Ovary (tissue), 10 donors: Measurements from ENCODE around the gene RPS19. TPM values are rescaled to one million over a fixed set of nuclear protein-coding genes. Genes with fewer than 3 reads are reported as not detected.

Experiments used
- DNase-seq, 5 donors: peaks; one replicate each; pipeline ENCODE4 v3.0.0-alpha.2; 2019 to 2020
- H3K27ac ChIP-seq, 2 donors: fragments of 200-600 bp; one replicate each; pipeline versions ENCODE4 v1.5.1 to v1.8.0; 2019 to 2022
- H3K27me3 ChIP-seq: fragments of 200-600 bp; one replicate; pipeline ENCODE4 v1.8.0; 2022
- H3K36me3 ChIP-seq: fragments of 200-600 bp; sonication (generic); one replicate; pipeline ENCODE4 v1.5.1; 2019
- H3K4me1 ChIP-seq: one replicate; pipeline ENCODE4 v1.8.1; 2013; ENCODE audit warnings: mild to moderate bottlenecking, moderate library complexity; ENCODE audit not compliant: insufficient read depth
- H3K4me3 ChIP-seq: fragments of 200-600 bp; sonication (generic); one replicate; pipeline ENCODE4 v1.5.1; 2017
- H3K9me3 ChIP-seq, 2 donors: fragments of 200-600 bp in 1 of 2; sonication (generic) in 1 of 2; one replicate each; pipeline versions ENCODE4 v1.5.1 to v1.8.1; 2013 to 2019; ENCODE audit warnings: mild to moderate bottlenecking in 1 of 2, moderate library complexity in 1 of 2
- EP300 ChIP-seq: sonication (generic); formaldehyde crosslinking; IDR thresholded peaks from one replicate; pipeline ENCODE4 v1.6.1; 2017; ENCODE audit warnings: antibody characterized with exemption
- POLR2A ChIP-seq: fragments of 450-650 bp; IDR thresholded peaks from one replicate; pipeline ENCODE4 v1.6.1; 2017; ENCODE audit warnings: antibody characterized with exemption, mild to moderate bottlenecking, moderate library complexity
- WGBS, 3 donors: extraction: QIAGEN DNeasy Blood & Tissue Kit in 1 of 3; methylation state at CpG; one replicate each; pipeline versions ENCODE4 v1.1.5 to v1.1.7; 2013 to 2017; 5-methylcytosine and 5-hydroxymethylcytosine counted together
- intact Hi-C, 4 donors: fragments of 100-400 bp; cut with DNase I; formaldehyde crosslinking; loops; one replicate each; pipeline versions ENCODE4 v1.11.0 to v1.15.1; 2022 to 2023
- long read RNA-seq, 3 donors: library from polyadenylated mRNA in 2 of 3; unstranded in 2 of 3; transcript quantifications; one replicate each; pipeline ENCODE4 v2.0.0 and lab custom pipeline, GENCODE V29; 2021 to 2026
- polyA plus RNA-seq, 2 donors: library from polyadenylated mRNA; stranded (reverse); fragments of 200-250 nt in 1 of 2; fragments of 350-450 nt in 1 of 2; fragmentation: Illumina TruSeq in 1 of 2; extraction: RNeasy Lipid Tissue Mini Kit (QIAGEN cat#74804) in 1 of 2; gene quantifications; one replicate each; pipeline ENCODE4 v1.2.3, GENCODE V29; 2013 to 2014
- total RNA-seq, 7 donors: library from RNA; depleted of rRNA in 2 of 7; stranded (reverse); fragments of >200 nt in 2 of 7; fragmentation: NEBNext Ultra II Directional in 3 of 7; extraction: Animal tissue kit (Norgen Biotek cat#: 25700) in 3 of 7; gene quantifications; one replicate each; pipeline versions ENCODE4 v1.1.0 to v1.2.4, GENCODE V29; 2016 to 2023
- TF ChIP-seq, protein P1 (sequence below), 3 donors: fragments of 450-650 bp in 2 of 3; fragments of 200-600 bp in 1 of 3; IDR thresholded peaks; one replicate each; pipeline versions ENCODE4 v1.5.1 to v1.8.0; 2016 to 2022; ENCODE audit warnings: antibody characterized with exemption in 3 of 3, mild to moderate bottlenecking in 1 of 3
- donor health status: DM: no; HTN: no; CAD: no; lungs with moderate emphysema.
- donor health status: DM: no; HTN: no; CAD: no.
- donor health status: Bipolar disorder and iron deficiency.
- donor health status: DM: yes; HTN: yes; CAD: no.
- donor health status: DM: no; HTN: no; CAD: no.
- donor health status: DM: yes; HTN: yes; CAD: no.

RPS19 gene
- total RNA-seq = 1,000 to 10,000 TPM; 2,441 to 3,427 (median 2,873) TPM
- polyA plus RNA-seq = 1,000 to 10,000 TPM; 1,030 to 3,960 TPM
- long read RNA-seq, donor 1, transcript RPS19-206 (6 exons, 2,359 nt) = major isoform, 873 of 949 reads
- long read RNA-seq, donor 1, partial matches to known transcripts = 56 of 949 reads
- long read RNA-seq, donor 1, other reads (novel, unspliced or antisense) = 16 of 949 reads
- long read RNA-seq, donor 2, transcript RPS19-207 (6 exons, 668 nt) = minor isoform, 6 of 2,172 reads
- long read RNA-seq, donor 2, transcript RPS19-205 (3 exons, 601 nt) = minor isoform, 8 of 2,172 reads
- long read RNA-seq, donor 2, transcript RPS19-206 (6 exons, 2,359 nt) = major isoform, 1,699 of 2,172 reads
- long read RNA-seq, donor 2, partial matches to known transcripts = 445 of 2,172 reads
- long read RNA-seq, donor 2, other reads (novel, unspliced or antisense) = 9 of 2,172 reads
- long read RNA-seq, donor 3, transcript RPS19-206 (6 exons, 2,359 nt) = major isoform, 1,748 of 1,868 reads
- long read RNA-seq, donor 3, partial matches to known transcripts = 92 of 1,868 reads
- long read RNA-seq, donor 3, other reads (novel, unspliced or antisense) = 25 of 1,868 reads

DNA sequence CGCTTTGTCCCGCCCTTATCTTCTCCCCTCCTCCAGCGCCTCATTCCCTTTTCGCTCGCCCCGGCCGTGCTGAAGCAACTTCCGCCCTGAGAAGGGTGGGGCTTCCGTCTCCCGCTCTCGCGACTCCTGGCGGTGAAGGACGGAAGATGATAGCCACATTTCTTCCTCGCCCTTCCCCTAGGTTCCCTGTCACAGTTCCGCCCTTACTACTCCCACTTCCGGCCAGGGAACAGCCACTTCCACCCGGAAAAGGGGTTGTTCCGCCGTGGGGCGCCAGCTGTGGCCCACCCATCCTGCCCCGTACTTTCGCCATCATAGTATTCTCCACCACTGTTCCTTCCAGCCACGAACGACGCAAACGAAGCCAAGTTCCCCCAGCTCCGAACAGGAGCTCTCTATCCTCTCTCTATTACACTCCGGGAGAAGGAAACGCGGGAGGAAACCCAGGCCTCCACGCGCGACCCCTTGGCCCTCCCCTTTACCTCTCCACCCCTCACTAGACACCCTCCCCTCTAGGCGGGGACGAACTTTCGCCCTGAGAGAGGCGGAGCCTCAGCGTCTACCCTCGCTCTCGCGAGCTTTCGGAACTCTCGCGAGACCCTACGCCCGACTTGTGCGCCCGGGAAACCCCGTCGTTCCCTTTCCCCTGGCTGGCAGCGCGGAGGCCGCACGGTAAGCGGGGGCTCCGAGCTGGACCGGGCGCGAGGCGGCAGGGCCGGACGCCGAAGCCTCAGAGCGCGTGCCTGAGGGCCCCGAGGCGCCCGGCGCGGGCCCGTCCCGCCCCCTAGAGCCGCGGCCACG is at the start of gene RPS19:
RPS19 (plus strand) TSS at position 638 of the 801 bp plus-strand sequence. CDS start 520 bp downstream, outside the sequence.
- TF ChIP-seq POLR2A (peak; percentile 80), EP300 (peak; percentile 51)
- TF ChIP-seq, protein P1, sequence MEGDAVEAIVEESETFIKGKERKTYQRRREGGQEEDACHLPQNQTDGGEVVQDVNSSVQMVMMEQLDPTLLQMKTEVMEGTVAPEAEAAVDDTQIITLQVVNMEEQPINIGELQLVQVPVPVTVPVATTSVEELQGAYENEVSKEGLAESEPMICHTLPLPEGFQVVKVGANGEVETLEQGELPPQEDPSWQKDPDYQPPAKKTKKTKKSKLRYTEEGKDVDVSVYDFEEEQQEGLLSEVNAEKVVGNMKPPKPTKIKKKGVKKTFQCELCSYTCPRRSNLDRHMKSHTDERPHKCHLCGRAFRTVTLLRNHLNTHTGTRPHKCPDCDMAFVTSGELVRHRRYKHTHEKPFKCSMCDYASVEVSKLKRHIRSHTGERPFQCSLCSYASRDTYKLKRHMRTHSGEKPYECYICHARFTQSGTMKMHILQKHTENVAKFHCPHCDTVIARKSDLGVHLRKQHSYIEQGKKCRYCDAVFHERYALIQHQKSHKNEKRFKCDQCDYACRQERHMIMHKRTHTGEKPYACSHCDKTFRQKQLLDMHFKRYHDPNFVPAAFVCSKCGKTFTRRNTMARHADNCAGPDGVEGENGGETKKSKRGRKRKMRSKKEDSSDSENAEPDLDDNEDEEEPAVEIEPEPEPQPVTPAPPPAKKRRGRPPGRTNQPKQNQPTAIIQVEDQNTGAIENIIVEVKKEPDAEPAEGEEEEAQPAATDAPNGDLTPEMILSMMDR (IDR thresholded peaks at IDR 0.05) = peak; percentile 87 to 95 (median 95)
- Histone ChIP-seq H3K4me1 (peaks cover 6% of the 10 kb centered on the region), H3K27me3 (no peaks in the 10 kb centered on the region), H3K4me3 (peak within 1 kb of the TSS; percentile 71), H3K27ac (peak within 1 kb of the TSS; percentile 69 to 95), H3K9me3 (no peaks in the 10 kb centered on the region), H3K36me3 (no peaks in the 10 kb centered on the region)
- 0 to 1% (median 0%) methylated on average over 64 to 76 of the region's 76 CpGs for WGBS, 3 donors
- intact Hi-C loops = loop anchor here in 2 of 4 donors (1.0 to 5.0 kb wide), 2 partner anchors 25 to 97 kb away; partner anchors contain the start of gene RABAC1 (in 1 of the 2)
- DNase-seq = peak; percentile 99

DNA sequence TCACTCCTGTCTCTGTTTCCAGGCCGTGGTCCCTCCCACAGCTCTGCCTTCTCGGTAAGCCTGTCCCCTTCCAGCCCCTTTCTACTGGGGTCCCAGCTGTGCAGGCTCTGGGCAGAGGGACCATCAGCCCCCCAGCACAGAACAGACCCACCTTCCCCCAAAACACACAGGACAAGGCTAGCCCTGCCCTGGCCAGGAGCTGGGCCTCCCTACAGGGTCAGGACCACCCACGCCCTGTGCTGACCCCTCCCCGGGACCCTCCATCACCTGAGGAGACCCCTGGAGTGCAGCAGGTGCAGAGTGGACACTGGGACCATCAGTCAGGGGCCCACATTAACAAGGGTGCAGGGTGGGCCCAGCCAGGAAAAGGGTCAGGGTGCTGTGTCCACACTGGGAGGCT is 49.8 kb upstream of the RPS19 start:
- H3K36me3 ChIP-seq = no peaks in the 10 kb centered on the region
- H3K4me1 ChIP-seq = no peaks in the 10 kb centered on the region
- WGBS, 3 donors = 46 to 58% (median 47%) methylated on average over 4 of the region's 4 CpGs
- TF ChIP-seq POLR2A = no peak
- TF ChIP-seq, protein P1 (IDR thresholded peaks at IDR 0.05) = no peak
- TF ChIP-seq EP300 = no peak
- intact Hi-C loops = no loop called here
- no peak overlapping the region for H3K27ac ChIP-seq
- no peaks in the 10 kb centered on the region for H3K9me3 ChIP-seq
- no peak for DNase-seq
- no peak overlapping the region for H3K4me3 ChIP-seq
- H3K27me3 ChIP-seq = no peaks in the 10 kb centered on the region

DNA sequence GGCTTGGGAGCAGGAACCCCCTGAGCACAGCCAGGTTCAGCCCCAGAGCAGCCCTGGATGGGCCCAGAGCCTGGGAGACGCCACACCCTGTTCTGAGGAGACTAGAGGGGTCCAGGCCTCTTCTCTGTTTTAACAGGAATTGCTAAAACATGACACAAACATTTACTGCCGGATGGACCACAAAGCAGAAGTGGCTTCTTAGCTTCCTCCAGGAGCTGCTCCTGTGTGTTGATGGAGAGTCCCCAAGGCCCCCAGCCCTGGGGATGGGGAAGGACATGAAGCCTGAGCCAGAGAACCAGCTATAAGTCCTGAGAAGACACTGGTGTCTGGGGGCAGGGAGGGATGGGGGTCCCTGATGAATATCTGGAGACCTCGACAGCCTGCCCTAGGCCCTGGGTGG is 49.0 kb upstream of the RPS19 start:
- TF ChIP-seq EP300 (no peak), POLR2A (no peak)
- TF ChIP-seq, protein P1 (IDR thresholded peaks at IDR 0.05) = no peak
- Histone ChIP-seq H3K27me3 (no peaks in the 10 kb centered on the region), H3K4me1 (no peaks in the 10 kb centered on the region), H3K4me3 (no peak overlapping the region), H3K36me3 (no peaks in the 10 kb centered on the region), H3K27ac (no peak overlapping the region), H3K9me3 (no peaks in the 10 kb centered on the region)
- intact Hi-C loops = no loop called here
- 59 to 69% (median 64%) methylated on average over 3 of the region's 3 CpGs for WGBS, 3 donors
- DNase-seq = no peak

DNA sequence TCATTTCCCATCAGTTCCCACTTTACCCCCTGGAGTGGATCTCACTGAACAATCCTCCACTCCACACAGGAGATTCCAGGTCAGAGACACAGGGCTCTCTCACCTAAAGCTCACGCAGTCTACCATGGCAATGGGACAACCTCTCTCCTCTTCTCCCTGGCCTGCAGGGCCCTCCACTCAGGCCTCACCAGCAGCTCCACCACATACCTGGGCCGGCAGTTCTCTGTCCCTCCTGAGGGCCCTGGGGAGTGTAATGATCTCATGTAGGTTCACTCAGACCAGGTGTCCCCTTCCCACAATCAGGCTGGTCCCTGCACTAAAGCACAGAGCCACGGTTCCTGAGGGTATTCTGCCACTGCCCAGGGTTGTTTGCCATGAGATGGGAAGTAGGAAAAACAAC is 48.1 kb upstream of the RPS19 start:
- no peaks in the 10 kb centered on the region for H3K36me3 ChIP-seq
- H3K9me3 ChIP-seq = no peaks in the 10 kb centered on the region
- TF ChIP-seq EP300 (no peak), POLR2A (no peak)
- TF ChIP-seq, protein P1 (IDR thresholded peaks at IDR 0.05) = no peak
- intact Hi-C loops = no loop called here
- H3K27me3 ChIP-seq = no peaks in the 10 kb centered on the region
- WGBS, 3 donors = 58 to 63% (median 62%) methylated on average over 3 of the region's 3 CpGs
- DNase-seq = no peak
- no peaks in the 10 kb centered on the region for H3K4me1 ChIP-seq
- H3K4me3 ChIP-seq = no peak overlapping the region
- no peak overlapping the region for H3K27ac ChIP-seq
